Measurements from ENCODE around the gene ZBTB9.

ZBTB9 gene

DNA sequence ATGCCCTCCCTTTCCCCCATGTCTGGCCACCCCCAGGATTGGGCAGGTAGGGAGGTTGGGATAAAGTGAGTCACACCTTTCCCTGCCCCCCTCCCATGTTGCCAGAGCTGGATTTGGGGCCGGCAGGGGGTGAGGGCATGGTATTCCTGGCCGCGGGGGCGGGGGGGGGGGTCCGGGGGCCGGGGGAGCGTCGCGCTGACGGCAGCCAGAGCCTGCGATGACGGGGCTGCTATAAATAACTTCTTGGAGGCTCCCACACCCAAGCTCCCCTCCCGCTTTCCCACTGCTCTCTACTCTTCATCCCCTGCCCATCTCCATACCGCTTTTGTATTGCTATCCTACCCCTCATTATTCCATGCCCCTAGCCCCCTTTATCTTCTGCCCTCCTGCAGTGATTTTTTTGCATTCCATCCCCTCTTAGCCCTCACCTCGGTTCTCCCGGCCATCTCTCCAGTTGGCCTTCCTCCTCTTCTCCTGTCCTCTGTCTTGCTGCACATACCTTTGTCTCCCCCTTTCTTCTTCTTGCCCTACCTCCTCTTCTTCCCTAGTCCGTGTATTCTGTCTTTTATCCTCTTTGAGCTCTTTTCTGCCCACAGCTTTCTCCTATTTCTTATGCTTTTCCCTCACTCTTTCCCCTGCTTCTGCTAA lies 20.7 kb upstream of the ZBTB9 start:
- ChIA-PET POLR2A (no interaction called here), CTCF (interaction anchor here (1.0 kb wide), 1 partner anchor 10 kb away, joined by 3 read pairs; no protein-coding TSS in a partner anchor)
- TF ChIP-seq, protein P1, sequence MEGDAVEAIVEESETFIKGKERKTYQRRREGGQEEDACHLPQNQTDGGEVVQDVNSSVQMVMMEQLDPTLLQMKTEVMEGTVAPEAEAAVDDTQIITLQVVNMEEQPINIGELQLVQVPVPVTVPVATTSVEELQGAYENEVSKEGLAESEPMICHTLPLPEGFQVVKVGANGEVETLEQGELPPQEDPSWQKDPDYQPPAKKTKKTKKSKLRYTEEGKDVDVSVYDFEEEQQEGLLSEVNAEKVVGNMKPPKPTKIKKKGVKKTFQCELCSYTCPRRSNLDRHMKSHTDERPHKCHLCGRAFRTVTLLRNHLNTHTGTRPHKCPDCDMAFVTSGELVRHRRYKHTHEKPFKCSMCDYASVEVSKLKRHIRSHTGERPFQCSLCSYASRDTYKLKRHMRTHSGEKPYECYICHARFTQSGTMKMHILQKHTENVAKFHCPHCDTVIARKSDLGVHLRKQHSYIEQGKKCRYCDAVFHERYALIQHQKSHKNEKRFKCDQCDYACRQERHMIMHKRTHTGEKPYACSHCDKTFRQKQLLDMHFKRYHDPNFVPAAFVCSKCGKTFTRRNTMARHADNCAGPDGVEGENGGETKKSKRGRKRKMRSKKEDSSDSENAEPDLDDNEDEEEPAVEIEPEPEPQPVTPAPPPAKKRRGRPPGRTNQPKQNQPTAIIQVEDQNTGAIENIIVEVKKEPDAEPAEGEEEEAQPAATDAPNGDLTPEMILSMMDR (IDR thresholded peaks at IDR 0.05; ENCODE audit: control extremely low read depth, extremely low read depth, low read depth, missing control alignments) = no peak
- no peak for DNase-seq (ENCODE audit: extremely low spot score)

DNA sequence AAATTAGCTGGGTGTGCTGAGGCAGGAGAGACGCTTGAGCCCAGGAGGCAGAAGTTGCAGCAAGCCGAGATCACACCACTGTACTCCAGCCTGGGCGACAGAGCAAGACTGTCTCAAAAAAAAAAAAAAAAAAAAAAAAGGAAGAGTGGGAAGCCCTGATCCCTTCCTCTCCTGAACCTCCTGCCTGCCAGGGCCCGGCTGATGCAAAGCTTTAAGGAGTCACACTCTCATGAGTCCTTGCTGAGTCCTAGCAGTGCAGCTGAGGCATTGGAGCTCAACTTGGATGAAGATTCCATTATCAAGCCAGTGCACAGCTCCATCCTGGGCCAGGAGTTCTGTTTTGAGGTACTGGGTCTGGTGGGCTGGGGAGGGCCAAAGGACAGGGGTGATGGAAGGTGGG lies 19.4 kb upstream of the ZBTB9 start:
- no peak for DNase-seq (ENCODE audit: extremely low spot score)
- ChIA-PET POLR2A (interaction anchor here (0.6 kb wide), 1 partner anchor 156 kb away, joined by 4 read pairs; no protein-coding TSS in a partner anchor), CTCF (interaction anchor here (2.0 kb wide), 1 partner anchor 9 kb away, joined by 8 read pairs; no protein-coding TSS in a partner anchor)
- TF ChIP-seq, protein P1 (IDR thresholded peaks at IDR 0.05; ENCODE audit: control extremely low read depth, extremely low read depth, low read depth, missing control alignments) = no peak

GRCh38 chr6:33437666-33438065 lies 16.7 kb upstream of the ZBTB9 start:
- CTCF ChIA-PET = no interaction called here
- TF ChIP-seq, protein P1 (IDR thresholded peaks at IDR 0.05; ENCODE audit: control extremely low read depth, extremely low read depth, low read depth, missing control alignments) = no peak
- POLR2A ChIA-PET = no interaction called here

GRCh38 chr6:33438978-33439594 lies 15.3 kb upstream of the ZBTB9 start:
- DNase-seq (ENCODE audit: extremely low spot score) = no peak
- CTCF ChIA-PET = interaction anchor here (1.0 to 2.2 kb wide), 3 partner anchors 9 to 261 kb away, joined by 3 to 6 read pairs (median 3); no protein-coding TSS in a partner anchor
- POLR2A ChIA-PET = no interaction called here
- TF ChIP-seq, protein P1 (IDR thresholded peaks at IDR 0.05; ENCODE audit: control extremely low read depth, extremely low read depth, low read depth, missing control alignments) = no peak

More at GRCh38 chr6:33437666-33438065, 16.7 kb upstream of the ZBTB9 start:
- no peak for DNase-seq (ENCODE audit: extremely low spot score)

GRCh38 chr6:33439956-33440648 lies 14.3 kb upstream of the ZBTB9 start:
- TF ChIP-seq, protein P1 (IDR thresholded peaks at IDR 0.05; ENCODE audit: control extremely low read depth, extremely low read depth, low read depth, missing control alignments) = no peak
- ChIA-PET CTCF (interaction anchor here (0.8 to 2.2 kb wide), 5 partner anchors 10 to 260 kb away, joined by 3 to 6 read pairs (median 3); partner anchors contain the start of gene ZBTB9), POLR2A (no interaction called here)
- no peak for DNase-seq (ENCODE audit: extremely low spot score)

DNA sequence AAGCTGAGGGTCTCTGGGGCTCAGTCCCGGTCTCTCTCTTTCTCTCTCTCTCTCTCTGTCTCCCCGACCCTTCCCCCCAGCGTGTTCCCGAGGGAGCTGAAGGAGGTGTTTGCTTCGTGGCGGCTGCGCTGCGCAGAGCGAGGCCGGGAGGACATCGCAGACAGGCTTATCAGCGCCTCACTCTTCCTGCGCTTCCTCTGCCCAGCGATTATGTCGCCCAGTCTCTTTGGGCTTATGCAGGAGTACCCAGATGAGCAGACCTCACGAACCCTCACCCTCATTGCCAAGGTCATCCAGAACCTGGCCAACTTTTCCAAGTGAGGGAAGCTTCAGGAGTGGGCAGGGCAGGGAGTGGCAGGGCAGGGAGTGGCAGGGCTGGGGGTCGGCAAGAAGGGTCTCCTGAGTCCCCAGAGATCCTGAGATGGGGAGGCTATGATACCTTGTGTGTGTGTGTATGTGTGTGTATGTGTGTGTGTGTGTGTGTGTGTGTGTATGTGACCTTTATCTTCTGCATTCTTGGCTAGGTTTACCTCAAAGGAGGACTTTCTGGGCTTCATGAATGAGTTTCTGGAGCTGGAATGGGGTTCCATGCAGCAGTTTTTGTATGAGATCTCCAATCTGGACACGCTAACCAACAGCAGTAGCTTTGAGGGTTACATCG lies 13.6 kb upstream of the ZBTB9 start:
- DNase-seq (ENCODE audit: extremely low spot score) = no peak
- TF ChIP-seq, protein P1 (IDR thresholded peaks at IDR 0.05; ENCODE audit: control extremely low read depth, extremely low read depth, low read depth, missing control alignments) = no peak
- ChIA-PET POLR2A (no interaction called here), CTCF (interaction anchor here (0.8 to 2.6 kb wide), 4 partner anchors 9 to 51 kb away, joined by 3 to 6 read pairs (median 4); partner anchors contain the start of gene ZBTB9)
